Measurements from ENCODE around the gene SUPT7L. TPM values are rescaled to one million over a fixed set of nuclear protein-coding genes. Genes with fewer than 3 reads are reported as not detected.
"Not testable (repeated sequence)": the region's sequence is repeated elsewhere in the genome, so short reads cannot be mapped to it uniquely, and the experiment has no call there.

The SUPT7L gene
- total RNA-seq, 1 experiment from 2014 or later: 22.4 TPM

DNA sequence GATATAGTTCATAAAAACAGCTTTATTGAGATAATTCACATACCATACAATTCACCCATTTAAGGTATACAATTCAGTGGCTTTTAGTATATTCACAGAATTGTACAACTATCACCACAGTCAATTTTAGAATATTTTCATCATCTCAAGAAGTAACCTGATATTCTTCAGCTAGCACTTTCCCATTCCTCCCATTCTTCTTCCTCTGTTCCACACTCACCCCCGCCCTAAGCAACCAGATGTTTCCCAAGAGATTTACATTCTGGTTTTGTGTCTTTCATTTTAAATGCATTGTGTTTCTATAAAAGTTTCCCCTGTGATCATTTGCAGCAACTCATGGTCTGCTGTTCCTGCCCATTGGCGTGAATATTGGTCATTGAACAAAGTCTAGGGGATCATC lies 29.1 kb downstream of the SUPT7L start:
- no peaks in the 10 kb centered on the region for H3K9me3 ChIP-seq (ENCODE audit: control insufficient read depth, insufficient read depth, low read depth, low read length)
- intact Hi-C loops (cut with micrococcal nuclease; ENCODE audit: unreplicated experiment) (no loop called here), in situ Hi-C loops (cut with HindIII; ENCODE audit: low pct_unique_long_range_greater_than_20kb, low sequenced_read_pairs) (no loop called here)
- no peak overlapping the region for H3K4me3 ChIP-seq (ENCODE audit: low read depth in 2 of 2, low read length in 2 of 2)
- no peaks in the 10 kb centered on the region for H3K27me3 ChIP-seq (ENCODE audit: control insufficient read depth, insufficient read depth, low read length)
- H3K4me1 ChIP-seq (ENCODE audit: control insufficient read depth, insufficient read depth, low read length): peaks cover 3% of the 10 kb centered on the region; the same call in 1 of the 2 replicates
- ChIA-PET CTCF (no interaction called here), POLR2A (no interaction called here)
- TF ChIP-seq, protein P1, sequence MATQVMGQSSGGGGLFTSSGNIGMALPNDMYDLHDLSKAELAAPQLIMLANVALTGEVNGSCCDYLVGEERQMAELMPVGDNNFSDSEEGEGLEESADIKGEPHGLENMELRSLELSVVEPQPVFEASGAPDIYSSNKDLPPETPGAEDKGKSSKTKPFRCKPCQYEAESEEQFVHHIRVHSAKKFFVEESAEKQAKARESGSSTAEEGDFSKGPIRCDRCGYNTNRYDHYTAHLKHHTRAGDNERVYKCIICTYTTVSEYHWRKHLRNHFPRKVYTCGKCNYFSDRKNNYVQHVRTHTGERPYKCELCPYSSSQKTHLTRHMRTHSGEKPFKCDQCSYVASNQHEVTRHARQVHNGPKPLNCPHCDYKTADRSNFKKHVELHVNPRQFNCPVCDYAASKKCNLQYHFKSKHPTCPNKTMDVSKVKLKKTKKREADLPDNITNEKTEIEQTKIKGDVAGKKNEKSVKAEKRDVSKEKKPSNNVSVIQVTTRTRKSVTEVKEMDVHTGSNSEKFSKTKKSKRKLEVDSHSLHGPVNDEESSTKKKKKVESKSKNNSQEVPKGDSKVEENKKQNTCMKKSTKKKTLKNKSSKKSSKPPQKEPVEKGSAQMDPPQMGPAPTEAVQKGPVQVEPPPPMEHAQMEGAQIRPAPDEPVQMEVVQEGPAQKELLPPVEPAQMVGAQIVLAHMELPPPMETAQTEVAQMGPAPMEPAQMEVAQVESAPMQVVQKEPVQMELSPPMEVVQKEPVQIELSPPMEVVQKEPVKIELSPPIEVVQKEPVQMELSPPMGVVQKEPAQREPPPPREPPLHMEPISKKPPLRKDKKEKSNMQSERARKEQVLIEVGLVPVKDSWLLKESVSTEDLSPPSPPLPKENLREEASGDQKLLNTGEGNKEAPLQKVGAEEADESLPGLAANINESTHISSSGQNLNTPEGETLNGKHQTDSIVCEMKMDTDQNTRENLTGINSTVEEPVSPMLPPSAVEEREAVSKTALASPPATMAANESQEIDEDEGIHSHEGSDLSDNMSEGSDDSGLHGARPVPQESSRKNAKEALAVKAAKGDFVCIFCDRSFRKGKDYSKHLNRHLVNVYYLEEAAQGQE (IDR thresholded peaks at IDR 0.05; ENCODE audit: insufficient read depth in 1 of 2, low read depth in 2 of 2, low read length in 1 of 2): no peak
- H3K27ac ChIP-seq (ENCODE audit: low read length): no peak overlapping the region
- no TSS peak for BruUV-seq (replicated peaks)
- no peak for ATAC-seq
- peaks cover 23% of the 10 kb centered on the region for H3K36me3 ChIP-seq (ENCODE audit: control insufficient read depth, insufficient read depth, low read length)
- DNase-seq (ENCODE audit: low read depth, low spot score): no peak

- H3K9me3 ChIP-seq (ENCODE audit: control insufficient read depth, insufficient read depth, low read depth, low read length); BruUV-seq (replicated peaks); H3K27ac ChIP-seq (ENCODE audit: low read length); H3K27me3 ChIP-seq (ENCODE audit: control insufficient read depth, insufficient read depth, low read length); in situ Hi-C loops (cut with HindIII; ENCODE audit: low pct_unique_long_range_greater_than_20kb, low sequenced_read_pairs); H3K4me3 ChIP-seq (ENCODE audit: low read depth in 2 of 2, low read length in 2 of 2); ATAC-seq; DNase-seq (ENCODE audit: low read depth, low spot score); CTCF ChIA-PET; H3K4me1 ChIP-seq (ENCODE audit: control insufficient read depth, insufficient read depth, low read length); intact Hi-C loops (cut with micrococcal nuclease; ENCODE audit: unreplicated experiment): not testable (repeated sequence)
- H3K36me3 ChIP-seq (ENCODE audit: control insufficient read depth, insufficient read depth, low read length): peaks cover 13% of the 10 kb centered on the region
- POLR2A ChIA-PET: interaction anchor here (0.6 kb wide), 1 partner anchor 10 kb away, joined by 3 read pairs; no protein-coding TSS in a partner anchor
These were observed 33.2 kb downstream of the SUPT7L start for GRCh38 chr2:27630257-27630656.

DNA sequence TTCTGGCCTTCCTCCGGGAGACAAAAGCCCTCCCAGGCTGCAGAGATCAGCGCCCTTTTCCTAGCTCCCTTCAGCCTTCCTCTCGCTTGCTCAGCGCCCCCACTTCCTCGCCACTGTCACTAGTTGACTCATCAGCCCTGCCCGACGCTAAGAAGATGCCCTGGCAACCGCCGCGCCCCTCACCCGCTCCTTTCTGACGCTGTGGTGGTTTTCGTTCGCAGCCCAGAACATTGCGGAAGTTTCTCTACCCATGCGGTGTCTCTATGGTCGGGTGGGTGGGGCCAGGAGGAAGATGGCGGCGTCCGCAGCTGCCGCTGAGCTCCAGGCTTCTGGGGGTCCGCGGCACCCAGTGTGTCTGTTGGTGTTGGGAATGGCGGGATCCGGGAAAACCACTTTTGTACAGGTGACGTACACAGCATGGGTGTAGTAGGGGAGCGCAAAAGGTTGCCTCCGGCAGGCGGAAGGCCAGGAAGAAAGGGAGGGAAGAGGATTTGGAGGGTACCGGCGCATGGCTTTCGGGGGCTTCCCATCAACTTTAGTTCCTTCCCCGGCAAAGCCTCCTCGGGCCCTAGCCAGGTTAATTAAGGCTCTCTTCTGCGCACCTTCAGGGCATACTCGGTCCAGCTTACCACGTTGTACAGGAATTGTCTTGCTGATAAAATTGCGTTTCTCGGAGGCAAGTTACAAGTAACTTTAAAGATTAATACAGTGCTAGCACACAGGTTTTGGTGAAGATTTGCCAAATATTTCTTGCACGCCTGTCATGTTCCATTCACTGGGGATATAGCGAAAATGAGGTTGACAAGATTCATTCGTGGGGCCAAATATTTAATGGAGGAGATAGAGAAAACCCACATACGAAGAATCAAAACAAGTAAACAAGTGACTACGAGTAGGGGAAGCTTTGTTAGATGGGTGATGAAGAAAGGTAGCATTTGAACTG lies 34.4 kb downstream of the SUPT7L start, which contains the start of the genes CCDC121 and GPN1:
TSS of gene CCDC121 (minus strand) at position 246 of the 943 bp plus-strand sequence. CDS start 1,213 bp downstream, outside the sequence.
TSS of gene GPN1 (plus strand) at position 284 of the 943 bp plus-strand sequence. CDS start at position 293, 9 bp downstream.
- CTCF ChIA-PET: interaction anchor here (0.6 kb wide), 2 partner anchors 91 kb away, joined by 3 read pairs; no protein-coding TSS in a partner anchor
- DNase-seq (ENCODE audit: low read depth, low spot score) (peak; percentile 53), ATAC-seq (peak; percentile 99)
- peaks cover 8% of the 10 kb centered on the region for H3K4me1 ChIP-seq (ENCODE audit: control insufficient read depth, insufficient read depth, low read length)
- peaks cover 6% of the 10 kb centered on the region for H3K36me3 ChIP-seq (ENCODE audit: control insufficient read depth, insufficient read depth, low read length)
- TF ChIP-seq, protein P1 (IDR thresholded peaks at IDR 0.05; ENCODE audit: insufficient read depth in 1 of 2, low read depth in 2 of 2, low read length in 1 of 2): no peak
- TF ChIP-seq, protein P2, sequence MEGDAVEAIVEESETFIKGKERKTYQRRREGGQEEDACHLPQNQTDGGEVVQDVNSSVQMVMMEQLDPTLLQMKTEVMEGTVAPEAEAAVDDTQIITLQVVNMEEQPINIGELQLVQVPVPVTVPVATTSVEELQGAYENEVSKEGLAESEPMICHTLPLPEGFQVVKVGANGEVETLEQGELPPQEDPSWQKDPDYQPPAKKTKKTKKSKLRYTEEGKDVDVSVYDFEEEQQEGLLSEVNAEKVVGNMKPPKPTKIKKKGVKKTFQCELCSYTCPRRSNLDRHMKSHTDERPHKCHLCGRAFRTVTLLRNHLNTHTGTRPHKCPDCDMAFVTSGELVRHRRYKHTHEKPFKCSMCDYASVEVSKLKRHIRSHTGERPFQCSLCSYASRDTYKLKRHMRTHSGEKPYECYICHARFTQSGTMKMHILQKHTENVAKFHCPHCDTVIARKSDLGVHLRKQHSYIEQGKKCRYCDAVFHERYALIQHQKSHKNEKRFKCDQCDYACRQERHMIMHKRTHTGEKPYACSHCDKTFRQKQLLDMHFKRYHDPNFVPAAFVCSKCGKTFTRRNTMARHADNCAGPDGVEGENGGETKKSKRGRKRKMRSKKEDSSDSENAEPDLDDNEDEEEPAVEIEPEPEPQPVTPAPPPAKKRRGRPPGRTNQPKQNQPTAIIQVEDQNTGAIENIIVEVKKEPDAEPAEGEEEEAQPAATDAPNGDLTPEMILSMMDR (IDR thresholded peaks at IDR 0.05): no peak
- TF ChIP-seq POLR2AphosphoS5 (IDR thresholded peaks at IDR 0.05; ENCODE audit: low read depth, low read length) (peak; percentile 92), SIN3A (IDR thresholded peaks at IDR 0.05; ENCODE audit: borderline replicate concordance, insufficient read depth, low read depth, low read length) (peak; percentile 89)
- H3K27me3 ChIP-seq (ENCODE audit: control insufficient read depth, insufficient read depth, low read length): no peaks in the 10 kb centered on the region
- H3K27ac ChIP-seq (ENCODE audit: low read length): peak within 1 kb of the TSS; percentile 92
- H3K9me3 ChIP-seq (ENCODE audit: control insufficient read depth, insufficient read depth, low read depth, low read length): no peaks in the 10 kb centered on the region
- in situ Hi-C loops (cut with HindIII; ENCODE audit: low pct_unique_long_range_greater_than_20kb, low sequenced_read_pairs): no loop called here
- H3K4me3 ChIP-seq (ENCODE audit: low read depth in 2 of 2, low read length in 2 of 2): peak within 1 kb of the TSS; percentile 77 to 100
- intact Hi-C loops (cut with micrococcal nuclease; ENCODE audit: unreplicated experiment): loop anchor here (5.0 kb wide), 1 partner anchor 222 kb away; the partner anchor contains the start of gene PPM1G
- TSS peak; percentile 86 for BruUV-seq (replicated peaks)
- POLR2A ChIA-PET: interaction anchor here (0.9 kb wide), 1 partner anchor 15 kb away, joined by 3 read pairs; no protein-coding TSS in a partner anchor

Data from Panc1 (cell line).